ENCODE measurements around the gene KRTAP10-11.
"Not testable (repeated sequence)": the region's sequence is repeated elsewhere in the genome, so short reads cannot be mapped to it uniquely, and the experiment has no call there.

DNA sequence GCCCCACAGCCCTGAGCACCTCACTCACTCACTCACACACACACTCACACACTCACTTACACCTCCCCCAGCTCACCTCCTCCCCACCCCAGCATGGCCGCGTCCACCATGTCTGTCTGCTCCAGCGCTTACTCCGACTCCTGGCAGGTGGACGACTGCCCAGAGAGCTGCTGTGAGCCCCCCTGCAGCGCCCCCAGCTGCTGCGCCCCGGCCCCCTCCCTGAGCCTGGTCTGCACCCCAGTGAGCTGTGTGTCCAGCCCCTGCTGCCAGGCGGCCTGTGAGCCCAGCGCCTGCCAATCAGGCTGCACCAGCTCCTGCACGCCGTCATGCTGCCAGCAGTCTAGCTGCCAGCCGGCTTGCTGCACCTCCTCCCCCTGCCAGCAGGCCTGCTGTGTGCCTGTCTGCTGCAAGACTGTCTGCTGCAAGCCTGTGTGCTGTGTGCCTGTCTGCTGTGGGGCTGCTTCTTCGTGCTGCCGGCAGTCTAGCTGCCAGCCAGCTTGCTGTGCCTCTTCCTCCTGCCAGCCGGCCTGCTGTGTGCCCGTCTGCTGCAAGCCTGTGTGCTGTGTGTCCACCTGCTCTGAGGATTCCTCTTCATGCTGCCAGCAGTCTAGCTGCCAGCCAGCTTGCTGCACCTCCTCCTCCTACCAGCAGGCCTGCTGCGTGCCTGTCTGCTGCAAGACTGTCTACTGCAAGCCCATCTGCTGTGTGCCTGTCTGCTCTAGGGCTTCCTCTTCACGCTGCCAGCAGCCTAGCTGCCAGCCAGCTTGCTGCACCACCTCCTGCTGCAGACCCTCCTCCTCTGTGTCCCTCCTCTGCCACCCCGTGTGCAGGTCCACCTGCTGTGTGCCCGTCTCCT is at the start of gene KRTAP10-11:
- TF ChIP-seq, protein P1, sequence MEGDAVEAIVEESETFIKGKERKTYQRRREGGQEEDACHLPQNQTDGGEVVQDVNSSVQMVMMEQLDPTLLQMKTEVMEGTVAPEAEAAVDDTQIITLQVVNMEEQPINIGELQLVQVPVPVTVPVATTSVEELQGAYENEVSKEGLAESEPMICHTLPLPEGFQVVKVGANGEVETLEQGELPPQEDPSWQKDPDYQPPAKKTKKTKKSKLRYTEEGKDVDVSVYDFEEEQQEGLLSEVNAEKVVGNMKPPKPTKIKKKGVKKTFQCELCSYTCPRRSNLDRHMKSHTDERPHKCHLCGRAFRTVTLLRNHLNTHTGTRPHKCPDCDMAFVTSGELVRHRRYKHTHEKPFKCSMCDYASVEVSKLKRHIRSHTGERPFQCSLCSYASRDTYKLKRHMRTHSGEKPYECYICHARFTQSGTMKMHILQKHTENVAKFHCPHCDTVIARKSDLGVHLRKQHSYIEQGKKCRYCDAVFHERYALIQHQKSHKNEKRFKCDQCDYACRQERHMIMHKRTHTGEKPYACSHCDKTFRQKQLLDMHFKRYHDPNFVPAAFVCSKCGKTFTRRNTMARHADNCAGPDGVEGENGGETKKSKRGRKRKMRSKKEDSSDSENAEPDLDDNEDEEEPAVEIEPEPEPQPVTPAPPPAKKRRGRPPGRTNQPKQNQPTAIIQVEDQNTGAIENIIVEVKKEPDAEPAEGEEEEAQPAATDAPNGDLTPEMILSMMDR (IDR thresholded peaks at IDR 0.05), result not testable (repeated sequence)
- TF ChIP-seq POLR2A (IDR thresholded peaks at IDR 0.05), result not testable (repeated sequence)
